ENCODE measurements around the gene COL5A3. TPM values are rescaled to one million over a fixed set of nuclear protein-coding genes. Genes with fewer than 3 reads are reported as not detected.

Gene COL5A3
- total and polyA plus RNA-seq, 2 of the 13 experiments (the other 11 are each of a cell fraction or from before 2014, with no cell fraction given), result 0.02 TPM; not detected in 1

DNA sequence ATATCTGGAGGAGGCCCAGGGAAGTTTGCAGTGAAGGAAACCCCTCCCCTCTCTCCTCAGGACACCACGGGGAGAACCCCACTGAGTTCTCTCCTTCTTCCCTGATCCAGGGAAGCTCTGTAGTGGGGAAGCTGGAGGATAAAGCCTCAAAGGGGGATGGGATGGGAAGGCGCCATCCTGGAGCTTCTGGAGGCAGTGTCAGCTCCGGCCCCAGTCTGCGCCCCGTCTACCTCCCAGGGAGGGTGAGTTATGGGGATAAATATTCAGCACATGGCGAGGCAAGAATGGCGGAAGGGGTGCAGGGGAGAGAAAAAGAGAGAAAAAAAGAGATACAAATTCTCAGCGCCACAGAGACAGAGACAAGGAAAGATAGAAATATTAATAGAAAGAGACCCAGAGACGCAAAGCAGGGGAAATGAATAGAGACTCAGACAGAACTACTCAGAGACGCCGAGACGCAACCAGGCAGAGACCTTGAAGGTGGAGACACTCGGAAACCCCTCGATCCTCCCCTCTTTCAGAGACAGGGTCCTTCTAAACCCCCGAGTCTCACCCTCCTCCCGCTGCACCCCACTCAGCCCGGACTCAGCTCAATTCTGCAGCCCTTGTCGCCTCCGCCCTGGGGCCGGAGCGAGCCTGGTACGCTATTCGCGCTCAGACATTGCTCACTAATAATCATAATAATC is 97.6 kb downstream of the COL5A3 start:
- H3K27ac ChIP-seq (ENCODE audit: extremely low read length, insufficient read depth, low read length), result no peak overlapping the region
- no peak overlapping the region for H3K4me2 ChIP-seq (ENCODE audit: low read depth, low read length)
- H3K9me3 ChIP-seq (ENCODE audit: low read length), result no peaks in the 10 kb centered on the region
- CTCF ChIA-PET (ENCODE audit: low intra/inter-chr PET ratio, low total read pairs), result no interaction called here
- no peak for ATAC-seq
- in situ Hi-C loops (cut with HindIII; ENCODE audit: extremely low pct_ligation_motif_present, low pct_unique_long_range_greater_than_20kb), result loop anchor here (5.0 kb wide), 1 partner anchor 65 kb away; no protein-coding TSS in a partner anchor
- peaks cover 0 to 16% of the 10 kb centered on the region in 2 experiments; a peak in 3 of 5 replicates for H3K27me3 ChIP-seq (ENCODE audit: control insufficient read depth in 1 of 2, insufficient read depth in 2 of 2, low read length in 2 of 2)
- no peaks in the 10 kb centered on the region for H3K79me2 ChIP-seq (ENCODE audit: insufficient read depth, low read length)
- BruUV-seq (replicated peaks), result no TSS peak
- 49% methylated on average over 24 of the region's 24 CpGs for WGBS (ENCODE audit: low lambda C conversion rate)
- intact Hi-C loops (cut with micrococcal nuclease; ENCODE audit: unreplicated experiment), result no loop called here
- H3K4me3 ChIP-seq (replicated peaks in 1 of 3; ENCODE audit: insufficient read depth in 1 of 3, low read depth in 2 of 3, low read length in 3 of 3), result no peak overlapping the region
- POLR2A ChIA-PET, result interaction anchor here (0.5 kb wide), 1 partner anchor 86 kb away, joined by 4 read pairs; no protein-coding TSS in a partner anchor
- H3K36me3 ChIP-seq (replicated peaks in 1 of 2; ENCODE audit: control insufficient read depth in 1 of 2, insufficient read depth in 2 of 2, low read length in 2 of 2), result no peaks in the 10 kb centered on the region
- DNase-seq (ENCODE audit: low spot score), result no peak
- H4K20me1 ChIP-seq (ENCODE audit: insufficient read depth, low read length), result no peaks in the 10 kb centered on the region
- no peak overlapping the region for H2AFZ ChIP-seq (ENCODE audit: low read length)
- no peak for TF ChIP-seq ZNF484 (CRISPR knock-in tag; IDR thresholded peaks at IDR 0.05; ENCODE audit: borderline replicate concordance, low read depth)
- TF ChIP-seq, protein P1, sequence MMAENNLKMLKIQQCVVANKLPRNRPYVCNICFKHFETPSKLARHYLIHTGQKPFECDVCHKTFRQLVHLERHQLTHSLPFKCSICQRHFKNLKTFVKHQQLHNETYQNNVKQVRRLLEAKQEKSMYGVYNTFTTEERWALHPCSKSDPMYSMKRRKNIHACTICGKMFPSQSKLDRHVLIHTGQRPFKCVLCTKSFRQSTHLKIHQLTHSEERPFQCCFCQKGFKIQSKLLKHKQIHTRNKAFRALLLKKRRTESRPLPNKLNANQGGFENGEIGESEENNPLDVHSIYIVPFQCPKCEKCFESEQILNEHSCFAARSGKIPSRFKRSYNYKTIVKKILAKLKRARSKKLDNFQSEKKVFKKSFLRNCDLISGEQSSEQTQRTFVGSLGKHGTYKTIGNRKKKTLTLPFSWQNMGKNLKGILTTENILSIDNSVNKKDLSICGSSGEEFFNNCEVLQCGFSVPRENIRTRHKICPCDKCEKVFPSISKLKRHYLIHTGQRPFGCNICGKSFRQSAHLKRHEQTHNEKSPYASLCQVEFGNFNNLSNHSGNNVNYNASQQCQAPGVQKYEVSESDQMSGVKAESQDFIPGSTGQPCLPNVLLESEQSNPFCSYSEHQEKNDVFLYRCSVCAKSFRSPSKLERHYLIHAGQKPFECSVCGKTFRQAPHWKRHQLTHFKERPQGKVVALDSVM (CRISPR knock-in tag; IDR thresholded peaks at IDR 0.05), result no peak
- no peak for TF ChIP-seq ZNF142 (CRISPR knock-in tag; IDR thresholded peaks at IDR 0.05)
- TF ChIP-seq MYC (CRISPR knock-in tag; IDR thresholded peaks at IDR 0.05; ENCODE audit: borderline replicate concordance), result no peak
- TF ChIP-seq ZNF431 (CRISPR knock-in tag; IDR thresholded peaks at IDR 0.05; ENCODE audit: borderline replicate concordance, low read depth), result no peak
- TF ChIP-seq PHF8 (CRISPR knock-in tag; IDR thresholded peaks at IDR 0.05), result no peak
- no peak for TF ChIP-seq ZBTB33 (CRISPR knock-in tag; IDR thresholded peaks at IDR 0.05)
- TF ChIP-seq ZFP90 (CRISPR knock-in tag; IDR thresholded peaks at IDR 0.05; ENCODE audit: borderline replicate concordance), result no peak
- no peak for TF ChIP-seq MEIS1 (CRISPR knock-in tag; IDR thresholded peaks at IDR 0.05; ENCODE audit: borderline replicate concordance)
- TF ChIP-seq ZNF75D (CRISPR knock-in tag; IDR thresholded peaks at IDR 0.05; ENCODE audit: borderline replicate concordance), result no peak
- TF ChIP-seq ASH2L (IDR thresholded peaks at IDR 0.05; ENCODE audit: insufficient read length, low read depth, low read length), result no peak
- no peak for TF ChIP-seq CENPT (CRISPR knock-in tag; IDR thresholded peaks at IDR 0.05; ENCODE audit: low read depth)
- no peak overlapping the region for H3K9ac ChIP-seq (ENCODE audit: insufficient read depth, low read depth, low read length)
- H3K4me1 ChIP-seq (ENCODE audit: insufficient read depth, low read length), result peaks cover 4% of the 10 kb centered on the region; the same call in 1 of the 2 replicates
- no peak for FAIRE-seq
